IMR-90 (cell line): ENCODE measurements around the gene TENM3. TPM values are rescaled to one million over a fixed set of nuclear protein-coding genes. Genes with fewer than 3 reads are reported as not detected.

Experiments used
- ATAC-seq: fragments of 200-7000 bp; cut with Tn5 transposase; 2 replicates; pipeline ENCODE4 v1.9.1; 2020; ENCODE audit warnings: low read depth, mild to moderate bottlenecking, moderate library complexity
- BruUV-seq: library from RNA; stranded (reverse); fragments of 400-500 nt; replicated peaks from 2 replicates; lab custom pipeline; 2021; lab: Mats Ljungman, UMichigan
- CTCF ChIA-PET: fragments of 300-600 bp; formaldehyde crosslinking; extraction: SDS; loops from one replicate; lab custom pipeline; 2021; ENCODE audit warnings: antibody characterized with exemption; lab: Yijun Ruan, JAX
- POLR2A ChIA-PET: fragments of 300-600 bp; sonication (Branson Sonifier 250); formaldehyde crosslinking; loops from one replicate; lab custom pipeline; 2022; ENCODE audit warnings: antibody characterized with exemption; ENCODE audit not compliant: unreplicated experiment; lab: Charles Lee
- DNase-seq: peaks from one replicate; pipeline ENCODE4 v3.0.0; 2013
- H2AFZ ChIP-seq: replicated peaks from 2 replicates; pipeline ENCODE3; 2013; ENCODE audit warnings: low read length, mild to moderate bottlenecking; ENCODE audit not compliant: poor library complexity
- H2AK5ac ChIP-seq: 2 replicates; pipeline ENCODE4 v1.6.1; 2013; ENCODE audit warnings: low read depth, low read length, inconsistent platforms
- H2AK9ac ChIP-seq: replicated peaks from 2 replicates; pipeline ENCODE3; 2013; ENCODE audit warnings: mild to moderate bottlenecking, low read depth, low read length, moderate library complexity; ENCODE audit not compliant: poor library complexity
- H2BK120ac ChIP-seq: 2 replicates; pipeline ENCODE4 v1.6.1; 2013; ENCODE audit warnings: low read depth, low read length, inconsistent platforms
- H2BK15ac ChIP-seq: 3 replicates; pipeline ENCODE4 v1.6.1; 2013; ENCODE audit warnings: low read depth, low read length, inconsistent platforms
- H2BK20ac ChIP-seq: 2 replicates; pipeline ENCODE4 v1.6.1; 2013; ENCODE audit warnings: low read depth, mild to moderate bottlenecking, inconsistent platforms, low read length, moderate library complexity
- H2BK5ac ChIP-seq: 2 replicates; pipeline ENCODE4 v1.6.1; 2013; ENCODE audit warnings: mild to moderate bottlenecking, low read depth, low read length, inconsistent platforms; ENCODE audit not compliant: poor library complexity, severe bottlenecking
- H3K14ac ChIP-seq: replicated peaks from 2 replicates; pipeline ENCODE4 v1.6.1; 2013; ENCODE audit warnings: low read depth, low read length, inconsistent platforms
- H3K18ac ChIP-seq: 2 replicates; pipeline ENCODE4 v1.6.1; 2013; ENCODE audit warnings: low read depth, low read length, control low read depth
- H3K23ac ChIP-seq: 2 replicates; pipeline ENCODE4 v1.6.1; 2013; ENCODE audit warnings: low read depth, low read length, inconsistent platforms
- H3K27ac ChIP-seq: 2 replicates; pipeline ENCODE4 v1.5.1; 2013; ENCODE audit warnings: mild to moderate bottlenecking, control low read depth, low read length; ENCODE audit not compliant: insufficient read depth
- H3K27me3 ChIP-seq: 2 replicates; pipeline ENCODE4 v1.6.1; 2013; ENCODE audit warnings: low read length; ENCODE audit not compliant: control insufficient read depth, insufficient read depth
- H3K36me3 ChIP-seq: 2 replicates; pipeline ENCODE4 v1.6.1; 2013; ENCODE audit warnings: low read length, mixed read lengths; ENCODE audit not compliant: control insufficient read depth, insufficient read depth
- H3K4ac ChIP-seq: 2 replicates; pipeline ENCODE4 v1.6.1; 2013; ENCODE audit warnings: low read depth, low read length, inconsistent platforms
- H3K4me1 ChIP-seq: 2 replicates; pipeline ENCODE4 v1.6.1; 2013; ENCODE audit warnings: low read length, mixed read lengths; ENCODE audit not compliant: control insufficient read depth, insufficient read depth
- H3K4me2 ChIP-seq: 2 replicates; pipeline ENCODE4 v1.6.1; 2013; ENCODE audit warnings: low read depth, mild to moderate bottlenecking, control low read depth, low read length, moderate library complexity
- H3K4me3 ChIP-seq: 2 replicates; pipeline ENCODE4 v1.5.1; 2013; ENCODE audit warnings: low read depth, mild to moderate bottlenecking, control low read depth, low read length, moderate library complexity; ENCODE audit not compliant: insufficient read depth
- H3K56ac ChIP-seq: 2 replicates; pipeline ENCODE4 v1.6.1; 2013; ENCODE audit warnings: low read length, inconsistent platforms; ENCODE audit not compliant: insufficient read depth; ENCODE audit errors: extremely low read depth
- H3K79me1 ChIP-seq, 2 experiments: 2 replicates each; pipeline ENCODE4 v1.6.1; 2013; ENCODE audit warnings: low read length in 2 of 2, inconsistent platforms in 1 of 2, low read depth in 1 of 2
- H3K9ac ChIP-seq: 2 replicates; pipeline ENCODE4 v1.6.1; 2013; ENCODE audit warnings: low read depth, low read length, control low read depth
- H3K9me1 ChIP-seq: 2 replicates; pipeline ENCODE4 v1.6.1; 2013; ENCODE audit warnings: low read length, inconsistent platforms; ENCODE audit not compliant: insufficient read depth
- H3K9me3 ChIP-seq: 2 replicates; pipeline ENCODE4 v1.6.1; 2013; ENCODE audit warnings: low read length; ENCODE audit not compliant: control insufficient read depth, insufficient read depth
- H4K20me1 ChIP-seq: 2 replicates; pipeline ENCODE4 v1.6.1; 2013; ENCODE audit warnings: low read length, inconsistent platforms; ENCODE audit not compliant: insufficient read depth
- H4K5ac ChIP-seq: 2 replicates; pipeline ENCODE4 v1.6.1; 2013; ENCODE audit warnings: mild to moderate bottlenecking, low read depth, low read length, control low read depth
- H4K8ac ChIP-seq, 2 experiments: 2 replicates each; pipeline ENCODE4 v1.6.1; 2013; ENCODE audit warnings: low read depth in 2 of 2, low read length in 2 of 2, control low read depth in 1 of 2, inconsistent platforms in 1 of 2
- H4K91ac ChIP-seq: 2 replicates; pipeline ENCODE4 v1.6.1; 2013; ENCODE audit warnings: low read depth, low read length, inconsistent platforms; ENCODE audit not compliant: insufficient read depth
- CEBPB ChIP-seq: IDR thresholded peaks from 2 replicates; pipeline ENCODE4 v1.6.1; 2012; ENCODE audit warnings: low read depth, low read length, improper control_type of control experiment
- CHD1 ChIP-seq: IDR thresholded peaks from 2 replicates; pipeline ENCODE4 v1.6.1; 2012; ENCODE audit warnings: low read depth, low read length, improper control_type of control experiment
- MAFK ChIP-seq: IDR thresholded peaks from 2 replicates; pipeline ENCODE4 v1.6.1; 2012; ENCODE audit warnings: low read depth, low read length, improper control_type of control experiment
- MXI1 ChIP-seq: IDR thresholded peaks from 2 replicates; pipeline ENCODE4 v1.6.1; 2012; ENCODE audit warnings: low read depth, mild to moderate bottlenecking, low read length, moderate library complexity, borderline replicate concordance
- NFE2L2 ChIP-seq: fragments of 150-350 bp; IDR thresholded peaks from 2 replicates; pipeline ENCODE4 v1.6.1; 2016; ENCODE audit warnings: low read depth, mild to moderate bottlenecking, low read length
- RCOR1 ChIP-seq: IDR thresholded peaks from 2 replicates; pipeline ENCODE4 v1.6.1; 2012; ENCODE audit warnings: mild to moderate bottlenecking, low read length, improper control_type of control experiment; ENCODE audit not compliant: insufficient replicate concordance
- RFX5 ChIP-seq: IDR thresholded peaks from 2 replicates; pipeline ENCODE4 v1.8.0; 2012; ENCODE audit warnings: low read depth, mild to moderate bottlenecking, low read length, moderate library complexity
- WGBS, 2 experiments: methylation state at CpG; one replicate each; pipeline versions ENCODE4 v1.1.5 to v1.1.7; 2013; ENCODE audit warnings: missing lambda C conversion rate in 2 of 2; ENCODE audit not compliant: insufficient read length in 1 of 2; ENCODE audit errors: extremely low coverage in 2 of 2; 5-methylcytosine and 5-hydroxymethylcytosine counted together
- dilution Hi-C: fragments of 300-500 bp; cut with HindIII; formaldehyde crosslinking; loops from one replicate; pipeline ENCODE4 v1.14.3; 2018; ENCODE audit warnings: low sequenced_read_pairs; ENCODE audit not compliant: unreplicated experiment
- in situ Hi-C: fragments of 300-500 bp; cut with MboI; formaldehyde crosslinking; loops from 3 replicates; pipeline ENCODE4 v1.14.3; 2019; ENCODE audit warnings: low sequenced_read_pairs, inconsistent platforms, mixed read lengths
- intact Hi-C: fragments of 100-400 bp; cut with micrococcal nuclease; formaldehyde crosslinking; loops from 2 replicates; pipeline ENCODE4 v1.10.0; 2022
- polyA plus RNA-seq, 3 experiments: library from polyadenylated mRNA; depleted of rRNA; stranded (reverse); fragments of >200 nt; gene quantifications; 2 replicates each; pipeline ENCODE4 v1.2.3, GENCODE V29; 2012; ENCODE audit warnings: low replicate concordance in 1 of 3
- total RNA-seq: library from RNA; depleted of rRNA; stranded (reverse); fragments of >200 nt; gene quantifications from 2 replicates; pipeline ENCODE4 v1.2.3, GENCODE V29; 2012
- TF ChIP-seq, protein P1 (sequence below): fragments of 150-350 bp; IDR thresholded peaks from 2 replicates; pipeline ENCODE4 v1.6.1; 2017; ENCODE audit warnings: mild to moderate bottlenecking, antibody characterized with exemption, low read length, low read depth

The TENM3 gene
- total and polyA plus RNA-seq, 2 of the 4 experiments (the other 2 are of a cell fraction) = 29.9 to 173 TPM

DNA sequence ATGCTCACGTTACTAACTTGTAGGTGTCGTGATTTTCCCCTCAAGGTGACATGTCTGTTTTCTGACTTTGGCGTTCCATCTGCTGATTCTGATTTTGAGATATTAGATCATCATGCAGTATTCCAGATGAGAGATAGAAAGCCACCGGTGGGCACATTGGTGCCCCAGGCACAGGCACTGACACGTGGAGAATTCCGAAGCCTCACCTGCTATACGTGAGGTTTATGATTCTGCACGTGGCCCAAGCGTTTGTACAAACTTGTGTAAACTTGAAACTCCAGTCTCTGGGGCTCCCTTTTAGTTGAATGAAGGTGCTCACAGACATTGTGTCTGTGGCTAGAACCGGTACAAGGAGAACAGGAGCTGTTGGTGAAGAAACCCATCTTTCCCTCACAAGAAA is 81.1 kb downstream of the TENM3 start:
- CTCF ChIA-PET = no interaction called here

More for the DNA sequence above, 81.1 kb downstream of the TENM3 start:
- ATAC-seq (no peak), DNase-seq (no peak)
- H3K14ac ChIP-seq = no peak overlapping the region
- H2BK5ac ChIP-seq = no peak overlapping the region
- no peaks in the 10 kb centered on the region for H4K20me1 ChIP-seq
- no peak overlapping the region for H3K9ac ChIP-seq
- H2BK20ac ChIP-seq = no peak overlapping the region
- H2BK15ac ChIP-seq = no peak overlapping the region
- TF ChIP-seq CEBPB = no peak
- TF ChIP-seq CHD1 = no peak
- TF ChIP-seq MXI1 = no peak
- no peak for TF ChIP-seq RCOR1
- TF ChIP-seq MAFK = no peak
- TF ChIP-seq, protein P1, sequence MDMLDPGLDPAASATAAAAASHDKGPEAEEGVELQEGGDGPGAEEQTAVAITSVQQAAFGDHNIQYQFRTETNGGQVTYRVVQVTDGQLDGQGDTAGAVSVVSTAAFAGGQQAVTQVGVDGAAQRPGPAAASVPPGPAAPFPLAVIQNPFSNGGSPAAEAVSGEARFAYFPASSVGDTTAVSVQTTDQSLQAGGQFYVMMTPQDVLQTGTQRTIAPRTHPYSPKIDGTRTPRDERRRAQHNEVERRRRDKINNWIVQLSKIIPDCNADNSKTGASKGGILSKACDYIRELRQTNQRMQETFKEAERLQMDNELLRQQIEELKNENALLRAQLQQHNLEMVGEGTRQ = no peak
- TF ChIP-seq NFE2L2 = no peak
- no peak for TF ChIP-seq RFX5
- peak overlapping the region; percentile 29 for H2AFZ ChIP-seq
- no peak overlapping the region for H3K27ac ChIP-seq
- no peak overlapping the region for H3K4ac ChIP-seq
- H3K9me1 ChIP-seq = no peaks in the 10 kb centered on the region; the same call in 1 of the 2 replicates
- H3K36me3 ChIP-seq = peaks cover 3% of the 10 kb centered on the region; the same call in 1 of the 2 replicates
- POLR2A ChIA-PET = no interaction called here
- no peaks in the 10 kb centered on the region for H3K79me1 ChIP-seq
- no peak overlapping the region for H3K4me3 ChIP-seq
- no peak overlapping the region for H3K56ac ChIP-seq
- no peaks in the 10 kb centered on the region for H3K9me3 ChIP-seq
- dilution Hi-C loops (no loop called here), intact Hi-C loops (no loop called here), in situ Hi-C loops (no loop called here)
- H3K4me2 ChIP-seq = no peak overlapping the region
- no peak overlapping the region for H2AK5ac ChIP-seq
- BruUV-seq = no TSS peak
- no peak overlapping the region for H3K23ac ChIP-seq
- H2AK9ac ChIP-seq = no peak overlapping the region
- H2BK120ac ChIP-seq = no peak overlapping the region
- no peak overlapping the region for H4K5ac ChIP-seq
- H3K27me3 ChIP-seq = no peaks in the 10 kb centered on the region
- H4K8ac ChIP-seq = no peak overlapping the region
- H4K91ac ChIP-seq = no peak overlapping the region
- no peaks in the 10 kb centered on the region for H3K4me1 ChIP-seq
- H3K18ac ChIP-seq = no peak overlapping the region
- WGBS, 2 experiments = 80% methylated on average over 3 of the region's 10 CpGs; no CpG with 5 or more reads in 1 of the 2 experiments
